ENCODE measurements around the gene BEAN1. TPM values are rescaled to one million over a fixed set of nuclear protein-coding genes. Genes with fewer than 3 reads are reported as not detected.
A peak's percentile ranks its signal among the peaks of the same experiment; 100 is the strongest.

BEAN1 gene
- total and polyA plus RNA-seq, 9 of the 15 experiments (the other 6 are each of a cell fraction or from before 2014, with no cell fraction given), result not detected

DNA sequence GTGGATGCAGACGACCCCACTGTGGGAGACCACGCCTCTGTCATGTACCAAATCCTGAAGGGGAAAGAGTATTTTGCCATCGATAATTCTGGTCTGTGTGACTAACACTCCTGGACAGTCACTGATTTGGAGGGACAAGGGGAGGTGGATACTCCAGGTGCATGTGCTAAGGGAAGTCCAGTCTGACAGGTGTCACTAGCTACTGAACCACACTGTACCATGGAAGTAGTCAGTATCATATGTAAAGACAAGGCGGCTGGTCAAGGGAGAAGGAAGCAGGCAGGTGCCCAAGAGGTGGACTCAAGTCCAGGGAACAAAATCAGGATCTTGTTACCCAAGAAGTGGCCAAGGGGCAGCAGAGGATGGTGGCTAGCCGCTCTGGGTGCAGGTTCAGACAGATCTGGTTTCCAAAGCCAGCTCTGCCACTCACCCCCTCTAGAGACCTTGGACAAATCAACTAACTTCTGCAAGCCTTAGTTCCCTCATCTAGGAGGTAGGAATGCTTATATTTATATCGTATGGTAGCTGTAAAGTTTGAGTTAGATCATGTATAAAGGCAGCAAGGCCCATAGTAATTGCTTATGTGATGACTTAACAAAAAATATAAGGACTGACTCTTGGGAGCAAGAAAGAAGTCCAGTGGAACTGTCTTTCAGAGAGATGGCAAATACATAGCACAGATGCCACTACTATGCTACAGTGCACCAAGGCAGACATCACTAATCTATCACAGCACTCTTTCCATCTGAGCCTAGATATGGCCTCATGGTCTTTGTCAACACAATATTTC, 38.5 kb upstream of the BEAN1 start:
- Histone ChIP-seq H3K9me1 (ENCODE audit: control insufficient read depth, insufficient read depth, low read length) (no peaks in the 10 kb centered on the region), H4K20me1 (replicated peaks; ENCODE audit: control insufficient read depth, insufficient read depth, low read length) (no peaks in the 10 kb centered on the region), H3K27me3 (ENCODE audit: control insufficient read depth in 2 of 2, insufficient read depth in 2 of 2, low read length in 2 of 2) (peaks cover 3 to 40% of the 10 kb centered on the region in 2 experiments; a peak in 4 of 5 replicates), H3K9me3 (replicated peaks; ENCODE audit: control insufficient read depth, insufficient read depth, low read depth, low read length) (no peaks in the 10 kb centered on the region), H3K4me2 (ENCODE audit: insufficient read depth, low read length) (no peak overlapping the region), H3K36me3 (ENCODE audit: control insufficient read depth, insufficient read depth, low read length) (no peaks in the 10 kb centered on the region), H3K9ac (ENCODE audit: insufficient read depth in 1 of 2, low read depth in 2 of 2, low read length in 2 of 2) (no peak overlapping the region), H3K4me1 (replicated peaks in 1 of 2; ENCODE audit: control insufficient read depth in 2 of 2, insufficient read depth in 2 of 2, low read length in 2 of 2) (no peaks in the 10 kb centered on the region; a peak in 1 of 5 replicates), H3K4me3 (no peak overlapping the region), H3K27ac (ENCODE audit: extremely low read depth, low read depth, low read length) (no peak overlapping the region), H3K79me2 (ENCODE audit: control insufficient read depth, insufficient read depth, low read length) (no peaks in the 10 kb centered on the region), H2AFZ (ENCODE audit: low read depth, low read length) (no peak overlapping the region)
- FAIRE-seq (no peak), ATAC-seq (no peak), DNase-seq (ENCODE audit: extremely low read depth in 1 of 4, low spot score in 3 of 4) (no peak)
- CTCF ChIA-PET (ENCODE audit: low intra/inter-chr PET ratio), result no interaction called here
- BruUV-seq (replicated peaks), result no TSS peak
- in situ Hi-C loops (cut with MboI) (no loop called here), intact Hi-C loops (cut with micrococcal nuclease) (no loop called here)
- TF ChIP-seq, protein P1, sequence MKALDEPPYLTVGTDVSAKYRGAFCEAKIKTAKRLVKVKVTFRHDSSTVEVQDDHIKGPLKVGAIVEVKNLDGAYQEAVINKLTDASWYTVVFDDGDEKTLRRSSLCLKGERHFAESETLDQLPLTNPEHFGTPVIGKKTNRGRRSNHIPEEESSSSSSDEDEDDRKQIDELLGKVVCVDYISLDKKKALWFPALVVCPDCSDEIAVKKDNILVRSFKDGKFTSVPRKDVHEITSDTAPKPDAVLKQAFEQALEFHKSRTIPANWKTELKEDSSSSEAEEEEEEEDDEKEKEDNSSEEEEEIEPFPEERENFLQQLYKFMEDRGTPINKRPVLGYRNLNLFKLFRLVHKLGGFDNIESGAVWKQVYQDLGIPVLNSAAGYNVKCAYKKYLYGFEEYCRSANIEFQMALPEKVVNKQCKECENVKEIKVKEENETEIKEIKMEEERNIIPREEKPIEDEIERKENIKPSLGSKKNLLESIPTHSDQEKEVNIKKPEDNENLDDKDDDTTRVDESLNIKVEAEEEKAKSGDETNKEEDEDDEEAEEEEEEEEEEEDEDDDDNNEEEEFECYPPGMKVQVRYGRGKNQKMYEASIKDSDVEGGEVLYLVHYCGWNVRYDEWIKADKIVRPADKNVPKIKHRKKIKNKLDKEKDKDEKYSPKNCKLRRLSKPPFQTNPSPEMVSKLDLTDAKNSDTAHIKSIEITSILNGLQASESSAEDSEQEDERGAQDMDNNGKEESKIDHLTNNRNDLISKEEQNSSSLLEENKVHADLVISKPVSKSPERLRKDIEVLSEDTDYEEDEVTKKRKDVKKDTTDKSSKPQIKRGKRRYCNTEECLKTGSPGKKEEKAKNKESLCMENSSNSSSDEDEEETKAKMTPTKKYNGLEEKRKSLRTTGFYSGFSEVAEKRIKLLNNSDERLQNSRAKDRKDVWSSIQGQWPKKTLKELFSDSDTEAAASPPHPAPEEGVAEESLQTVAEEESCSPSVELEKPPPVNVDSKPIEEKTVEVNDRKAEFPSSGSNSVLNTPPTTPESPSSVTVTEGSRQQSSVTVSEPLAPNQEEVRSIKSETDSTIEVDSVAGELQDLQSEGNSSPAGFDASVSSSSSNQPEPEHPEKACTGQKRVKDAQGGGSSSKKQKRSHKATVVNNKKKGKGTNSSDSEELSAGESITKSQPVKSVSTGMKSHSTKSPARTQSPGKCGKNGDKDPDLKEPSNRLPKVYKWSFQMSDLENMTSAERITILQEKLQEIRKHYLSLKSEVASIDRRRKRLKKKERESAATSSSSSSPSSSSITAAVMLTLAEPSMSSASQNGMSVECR (CRISPR knock-in tag; IDR thresholded peaks at IDR 0.05), result no peak
- no peak for TF ChIP-seq TRIM28 (IDR thresholded peaks at IDR 0.05)
- TF ChIP-seq C11orf30 (IDR thresholded peaks at IDR 0.05; ENCODE audit: low read depth), result peak; percentile 17; the same call in 1 of the 2 replicates
- peak; percentile 87 for TF ChIP-seq ZBTB17 (CRISPR knock-in tag; IDR thresholded peaks at IDR 0.05)
- TF ChIP-seq OTX1 (CRISPR knock-in tag; IDR thresholded peaks at IDR 0.05), result no peak
- no peak for TF ChIP-seq ZNF57 (CRISPR knock-in tag; IDR thresholded peaks at IDR 0.05)
- no peak for TF ChIP-seq SMARCB1 (IDR thresholded peaks at IDR 0.05; ENCODE audit: insufficient read length, low read depth)
- TF ChIP-seq ZNF316 (IDR thresholded peaks at IDR 0.05), result 0 out of 2 replicates have a peak, but pooled peaks have one; percentile 26
- 0% methylated on average over 6 of the region's 6 CpGs for WGBS (ENCODE audit: insufficient coverage, low coverage, missing lambda C conversion rate)
- POLR2A ChIA-PET, result no interaction called here

Data from K562 (cell line).